Effector memory CD4-positive, alpha-beta T cell (primary cell): Measurements from ENCODE around the gene SLC13A5.

Experiments
- DNase-seq, 3 donors: peaks; one replicate each; pipeline ENCODE4 v3.0.0-alpha.2; 2020
- H3K27ac ChIP-seq: 2 replicates; pipeline ENCODE4 v1.7.0; 2013; ENCODE audit warnings: mild to moderate bottlenecking, low read length, moderate library complexity; ENCODE audit not compliant: insufficient read depth, poor library complexity, severe bottlenecking
- H3K27me3 ChIP-seq: replicated peaks from 2 replicates; pipeline ENCODE4 v1.7.0; 2013; ENCODE audit warnings: mild to moderate bottlenecking, low read length; ENCODE audit not compliant: insufficient read depth, control insufficient read depth, poor library complexity, severe bottlenecking
- H3K36me3 ChIP-seq: 2 replicates; pipeline ENCODE4 v1.7.0; 2013; ENCODE audit warnings: mild to moderate bottlenecking, low read length, moderate library complexity; ENCODE audit not compliant: control insufficient read depth, insufficient read depth
- H3K4me1 ChIP-seq: 2 replicates; pipeline ENCODE4 v1.7.0; 2013; ENCODE audit warnings: low read length, mild to moderate bottlenecking; ENCODE audit not compliant: control insufficient read depth, insufficient read depth, poor library complexity, severe bottlenecking
- H3K4me3 ChIP-seq: 2 replicates; pipeline ENCODE4 v1.7.0; 2013; ENCODE audit warnings: low read length, low read depth, mild to moderate bottlenecking; ENCODE audit not compliant: insufficient read depth, poor library complexity, severe bottlenecking
- H3K9me3 ChIP-seq: 2 replicates; pipeline ENCODE4 v1.7.0; 2013; ENCODE audit warnings: mild to moderate bottlenecking, low read length, moderate library complexity; ENCODE audit not compliant: control insufficient read depth

SLC13A5 gene

DNA sequence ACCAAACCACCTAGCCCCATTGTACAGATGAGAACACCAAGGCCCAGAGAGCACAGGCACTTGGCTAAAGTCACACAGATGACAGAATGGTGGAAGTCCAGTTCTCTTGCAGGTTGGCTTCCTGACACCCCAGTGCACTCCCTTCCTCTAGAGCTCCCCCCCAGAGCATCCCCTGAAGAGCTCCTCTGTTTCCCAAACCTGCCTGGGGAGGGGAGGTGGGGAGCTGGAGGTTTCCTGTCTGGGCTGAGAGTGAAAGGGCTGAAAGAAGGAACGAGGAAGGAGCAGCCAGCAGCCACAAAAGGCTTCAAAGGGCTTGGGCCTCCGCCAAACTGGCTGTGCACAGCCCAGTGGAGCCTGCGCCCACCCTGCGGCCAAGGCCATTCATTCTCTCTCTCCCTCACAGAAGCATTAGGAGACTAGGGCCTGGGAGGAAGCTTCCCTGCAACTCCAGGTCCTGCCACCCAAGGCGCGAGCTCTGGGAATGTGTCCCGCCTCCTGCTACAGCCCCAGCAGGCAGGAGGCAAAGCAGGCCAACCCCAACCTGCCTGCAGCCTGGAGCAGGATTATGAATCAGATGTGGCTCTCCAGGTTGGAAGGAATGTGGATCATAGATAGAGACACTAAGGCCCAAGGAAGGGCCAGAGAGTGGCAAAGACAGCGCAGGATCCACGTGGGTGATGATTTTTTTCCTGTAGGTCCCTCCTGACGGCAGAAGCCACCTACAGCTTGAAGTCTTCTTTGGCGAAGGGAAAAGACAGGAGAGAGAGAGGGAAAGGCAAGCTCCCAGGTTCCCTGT, 913 bp downstream of the SLC13A5 start:
- DNase-seq, result no peak
- Histone ChIP-seq H3K27me3 (no peaks in the 10 kb centered on the region), H3K9me3 (no peaks in the 10 kb centered on the region), H3K4me1 (peaks cover 5% of the 10 kb centered on the region), H3K4me3 (no peak overlapping the region), H3K27ac (no peak overlapping the region), H3K36me3 (no peaks in the 10 kb centered on the region)

DNA sequence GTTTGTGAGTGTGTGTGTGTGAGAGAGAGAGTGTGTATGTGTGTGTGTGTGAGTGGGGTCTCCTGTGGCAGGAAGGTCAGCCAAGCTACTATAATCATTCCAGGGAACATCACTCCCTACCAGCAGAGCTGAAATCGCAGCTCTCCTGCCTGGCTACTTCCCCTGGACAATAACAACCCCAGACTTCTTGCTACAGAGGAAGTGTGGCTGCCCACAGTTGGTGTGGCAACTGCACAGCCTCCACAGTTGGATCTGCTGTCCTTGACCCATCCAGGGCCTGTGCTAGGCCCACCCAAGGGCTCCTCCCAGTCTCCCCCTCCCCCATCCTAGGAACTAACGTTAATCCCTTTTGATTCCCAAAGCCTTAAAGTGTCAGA, 1.5 kb downstream of the SLC13A5 start:
- Histone ChIP-seq H3K36me3 (no peaks in the 10 kb centered on the region), H3K27ac (no peak overlapping the region)

DNA sequence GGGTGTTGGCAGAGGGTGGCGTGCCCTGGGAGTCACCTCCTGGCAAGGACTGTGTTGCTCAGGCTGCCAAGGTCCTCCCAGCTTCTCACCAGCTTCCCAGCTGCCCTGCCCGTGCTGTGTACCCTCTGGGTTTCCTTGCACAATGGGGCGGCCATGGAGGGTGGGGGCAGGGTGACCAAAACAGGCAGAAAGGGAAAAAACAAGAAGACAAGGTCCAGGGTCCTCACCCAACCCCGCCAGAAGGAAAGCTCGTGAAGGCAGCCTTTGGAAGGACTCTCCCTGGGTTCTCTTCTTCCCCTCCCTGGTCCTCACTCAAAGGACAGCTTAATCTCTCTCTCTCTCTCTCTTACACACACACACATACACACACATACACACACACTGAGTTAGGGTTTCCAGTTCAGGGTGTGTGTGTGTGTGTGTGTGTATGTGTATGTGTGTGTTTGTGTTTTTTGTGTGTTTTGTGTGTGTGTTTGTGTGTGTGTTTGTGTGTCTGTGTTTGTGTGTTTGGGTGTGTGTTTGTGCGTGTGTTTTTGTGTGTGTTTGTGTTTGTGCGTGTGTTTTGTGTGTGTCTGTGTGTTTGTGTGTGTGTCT, 2.0 kb downstream of the SLC13A5 start:
- no peak for DNase-seq
- no peaks in the 10 kb centered on the region for H3K9me3 ChIP-seq
- H3K27ac ChIP-seq, result no peak overlapping the region
- H3K4me1 ChIP-seq, result peaks cover 5% of the 10 kb centered on the region
- no peaks in the 10 kb centered on the region for H3K27me3 ChIP-seq
- no peak overlapping the region for H3K4me3 ChIP-seq
- H3K36me3 ChIP-seq, result no peaks in the 10 kb centered on the region

More for the DNA sequence above, 1.5 kb downstream of the SLC13A5 start:
- no peak for DNase-seq
- H3K27me3 ChIP-seq, result no peaks in the 10 kb centered on the region
- no peaks in the 10 kb centered on the region for H3K9me3 ChIP-seq
- no peak overlapping the region for H3K4me3 ChIP-seq
- H3K4me1 ChIP-seq, result peaks cover 5% of the 10 kb centered on the region

DNA sequence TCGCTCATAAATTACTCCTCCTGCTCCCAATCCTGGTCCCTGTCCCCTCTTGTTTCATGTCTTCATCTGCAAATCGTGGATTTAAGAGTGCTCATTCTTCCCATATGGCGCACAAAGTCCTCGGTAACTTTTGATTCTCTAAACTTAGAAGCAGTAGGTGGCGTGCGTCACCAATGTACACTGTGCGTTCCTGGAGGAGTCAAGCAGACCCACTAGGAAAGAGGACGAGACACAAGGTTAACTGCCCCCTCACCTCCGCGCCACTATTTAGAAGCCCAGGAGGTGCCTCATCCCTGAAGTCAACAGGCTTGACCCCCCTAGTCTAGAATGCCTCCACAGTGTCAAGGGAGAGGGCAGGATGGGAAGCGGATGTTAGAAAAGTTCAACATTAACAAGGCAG, 2.9 kb downstream of the SLC13A5 start:
- Histone ChIP-seq H3K9me3 (no peaks in the 10 kb centered on the region), H3K27me3 (no peaks in the 10 kb centered on the region), H3K27ac (no peak overlapping the region), H3K4me3 (no peak overlapping the region), H3K36me3 (no peaks in the 10 kb centered on the region), H3K4me1 (peaks cover 5% of the 10 kb centered on the region)
- DNase-seq, result no peak

DNA sequence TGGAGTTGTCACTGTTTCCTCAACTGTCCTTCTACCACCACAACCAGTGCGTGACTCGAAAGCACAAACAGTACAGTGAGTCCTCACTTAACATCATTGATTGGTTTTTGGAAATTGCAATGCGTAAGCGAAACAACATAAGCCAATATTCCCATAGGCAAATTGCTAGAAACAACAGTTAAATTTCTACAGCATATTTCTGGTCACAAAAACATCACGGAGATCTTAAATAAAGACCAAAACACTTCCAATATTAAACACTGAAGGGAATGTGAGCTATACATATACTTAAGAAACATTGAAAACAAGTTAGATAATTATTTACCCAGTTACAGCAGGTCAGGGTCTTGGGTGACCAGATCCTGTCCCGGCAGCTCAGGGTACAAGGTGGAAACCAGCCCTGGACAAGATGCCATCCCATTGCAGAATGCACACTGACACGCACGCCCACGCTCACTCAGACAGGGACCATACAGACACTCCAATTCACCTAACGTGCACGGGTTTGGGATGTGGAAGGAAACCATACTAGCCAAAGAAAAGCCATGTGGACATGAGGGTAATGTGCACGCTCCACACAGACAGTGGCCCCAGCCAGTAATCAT, 4.7 kb downstream of the SLC13A5 start:
- peaks cover 2% of the 10 kb centered on the region for H3K4me1 ChIP-seq
- no peaks in the 10 kb centered on the region for H3K27me3 ChIP-seq
- no peak overlapping the region for H3K27ac ChIP-seq

DNA sequence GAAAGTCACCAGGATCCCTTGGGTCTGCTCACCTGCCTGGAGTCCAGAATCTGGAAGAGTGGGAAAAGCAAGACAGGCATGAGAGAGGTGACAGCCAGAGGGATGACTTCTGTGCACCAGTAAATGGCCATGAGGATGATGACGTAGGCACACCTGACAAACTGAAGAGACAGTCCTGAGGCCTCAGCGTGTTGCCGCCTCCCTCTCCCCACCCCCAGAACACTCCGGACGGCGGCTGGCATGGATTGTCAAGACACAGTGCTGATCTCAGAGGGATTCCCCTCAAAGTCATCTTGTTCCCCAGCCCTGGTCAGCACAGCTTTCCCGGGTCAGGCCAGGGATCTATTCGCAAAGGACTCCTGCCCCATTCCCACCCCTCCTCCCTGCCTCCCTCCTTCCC, 6.2 kb downstream of the SLC13A5 start:
- H3K27me3 ChIP-seq, result no peaks in the 10 kb centered on the region
- H3K9me3 ChIP-seq, result no peaks in the 10 kb centered on the region
- no peak for DNase-seq
- no peak overlapping the region for H3K4me3 ChIP-seq
- no peaks in the 10 kb centered on the region for H3K36me3 ChIP-seq
- no peaks in the 10 kb centered on the region for H3K4me1 ChIP-seq
- H3K27ac ChIP-seq, result no peak overlapping the region

More for the DNA sequence above, 4.7 kb downstream of the SLC13A5 start:
- no peak for DNase-seq
- no peak overlapping the region for H3K4me3 ChIP-seq
- no peaks in the 10 kb centered on the region for H3K36me3 ChIP-seq
- H3K9me3 ChIP-seq, result no peaks in the 10 kb centered on the region

DNA sequence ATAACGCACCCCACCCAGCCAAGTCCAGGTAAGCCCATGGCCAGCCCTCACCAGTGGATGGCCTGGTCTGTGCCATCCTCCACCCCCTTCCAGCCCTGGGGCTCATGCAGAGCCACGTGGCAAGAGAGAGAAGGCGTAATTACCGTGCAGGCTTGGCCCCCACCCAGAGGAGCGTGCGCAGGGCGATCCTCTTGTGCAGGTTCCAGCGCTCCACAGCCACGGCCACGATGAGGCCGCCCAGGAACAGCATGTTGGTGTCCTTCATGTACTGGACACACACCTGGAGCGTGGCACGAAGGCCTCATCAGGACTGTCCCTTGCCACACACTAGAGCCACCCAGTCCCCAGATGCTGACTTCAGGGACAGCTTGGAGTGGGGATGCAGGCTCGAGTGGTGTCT, 6.7 kb downstream of the SLC13A5 start:
- no peak overlapping the region for H3K27ac ChIP-seq
- H3K36me3 ChIP-seq, result no peaks in the 10 kb centered on the region
- no peaks in the 10 kb centered on the region for H3K4me1 ChIP-seq
- H3K27me3 ChIP-seq, result no peaks in the 10 kb centered on the region
- H3K9me3 ChIP-seq, result no peaks in the 10 kb centered on the region
- H3K4me3 ChIP-seq, result no peak overlapping the region
- DNase-seq, result no peak

DNA sequence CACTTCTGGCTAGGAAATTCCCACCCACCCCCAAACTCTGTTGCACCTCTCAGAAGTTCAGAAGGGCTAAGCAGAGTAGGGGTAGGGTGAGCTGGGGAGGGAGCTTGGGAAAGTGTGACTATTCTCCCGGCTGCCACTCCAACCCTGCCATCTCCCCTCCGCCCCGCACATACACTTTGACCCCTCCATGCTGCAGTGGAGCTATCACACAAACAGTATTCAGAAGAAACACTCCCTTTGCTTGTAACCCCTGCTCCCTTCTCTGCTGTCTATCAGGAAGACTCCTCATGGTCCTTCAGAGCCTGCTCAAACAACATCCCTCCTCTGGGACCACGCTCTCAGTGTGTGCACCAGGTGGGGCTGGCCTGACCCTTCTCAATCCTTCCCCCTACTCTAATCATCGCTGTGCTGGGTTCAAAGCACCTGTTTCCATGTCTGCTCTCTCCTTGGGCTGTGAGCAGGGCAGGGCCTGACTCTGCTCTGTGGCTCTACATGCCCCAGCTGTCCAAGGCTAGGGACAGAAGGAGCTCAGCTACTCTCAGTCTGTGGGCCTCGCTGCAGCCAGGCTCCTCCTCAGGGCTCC, 8.6 kb downstream of the SLC13A5 start:
- no peak overlapping the region for H3K4me3 ChIP-seq
- no peaks in the 10 kb centered on the region for H3K27me3 ChIP-seq
- no peak for DNase-seq
- H3K27ac ChIP-seq, result no peak overlapping the region
- H3K4me1 ChIP-seq, result no peaks in the 10 kb centered on the region
- no peaks in the 10 kb centered on the region for H3K36me3 ChIP-seq
- H3K9me3 ChIP-seq, result no peaks in the 10 kb centered on the region

DNA sequence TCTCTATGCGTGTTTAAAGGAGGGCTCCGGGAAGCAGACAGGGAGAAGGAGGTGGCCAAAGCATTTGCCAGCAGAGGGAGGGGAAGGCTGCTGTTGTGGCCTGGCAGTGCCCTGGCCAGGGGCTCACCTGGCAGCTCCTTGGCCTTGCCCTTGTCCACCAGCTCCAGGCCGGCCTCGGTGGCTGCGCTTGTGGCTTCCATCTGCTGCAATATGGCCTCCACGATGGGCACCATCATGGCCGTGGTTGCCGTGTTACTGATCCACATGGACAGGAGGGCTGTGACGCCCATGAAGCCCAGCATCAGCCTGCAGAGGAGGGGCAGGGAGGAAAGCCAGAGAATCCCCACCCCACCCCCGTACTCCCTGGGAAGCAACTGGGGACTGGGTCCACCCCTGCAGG, 9.4 kb downstream of the SLC13A5 start:
- no peak overlapping the region for H3K27ac ChIP-seq
- H3K27me3 ChIP-seq, result no peaks in the 10 kb centered on the region
- H3K9me3 ChIP-seq, result no peaks in the 10 kb centered on the region
- H3K4me1 ChIP-seq, result no peaks in the 10 kb centered on the region
- DNase-seq, result no peak
- no peak overlapping the region for H3K4me3 ChIP-seq
- no peaks in the 10 kb centered on the region for H3K36me3 ChIP-seq
